Measurements from ENCODE around the gene TBX19.
"Not testable (repeated sequence)": the region's sequence is repeated elsewhere in the genome, so short reads cannot be mapped to it uniquely, and the experiment has no call there.

- TF ChIP-seq CTCF, POLR2A (IDR thresholded peaks at IDR 0.05): not testable (repeated sequence)
These were observed 73.9 kb downstream of the TBX19 start for GRCh38 chr1:168354335-168355269.

Measured in tibial nerve (tissue), 3 donors.